SK-N-SH treated with all-trans-retinoic acid at 6 μM for 48 hours (cell line): ENCODE measurements around the gene CNTN4.

Source experiments
- ATAC-seq: fragments of 200-7000 bp; cut with Tn5 transposase; 3 replicates; pipeline ENCODE4 v1.9.1; 2020; ENCODE audit warnings: mild to moderate bottlenecking, moderate library complexity
- ARNTL ChIP-seq: fragments of 450-650 bp; formaldehyde crosslinking; IDR thresholded peaks from 2 replicates; pipeline ENCODE4 v1.5.0; 2020; ENCODE audit warnings: low read depth, mild to moderate bottlenecking, moderate library complexity, borderline replicate concordance
- BACH2 ChIP-seq: fragments of 250-450 bp; sonication (Bioruptor Pico); IDR thresholded peaks from 2 replicates; pipeline ENCODE4 v1.9.0; 2021; ENCODE audit warnings: mild to moderate bottlenecking, borderline replicate concordance
- CSDC2 ChIP-seq: fragments of 250-450 bp; sonication (Bioruptor Pico); IDR thresholded peaks from 2 replicates; pipeline ENCODE4 v1.5.0; 2020; ENCODE audit warnings: mild to moderate bottlenecking, moderate library complexity
- ESRRG ChIP-seq: fragments of 250-450 bp; sonication (Bioruptor Pico); IDR thresholded peaks from 2 replicates; pipeline ENCODE4 v1.6.1; 2021; ENCODE audit warnings: mild to moderate bottlenecking
- GLIS3 ChIP-seq: fragments of 250-450 bp; sonication (Bioruptor Pico); IDR thresholded peaks from 2 replicates; pipeline ENCODE4 v1.5.0; 2020; ENCODE audit warnings: mild to moderate bottlenecking, moderate library complexity
- ISL1 ChIP-seq: fragments of 250-450 bp; sonication (Bioruptor Pico); IDR thresholded peaks from 2 replicates; pipeline ENCODE4 v2.1.2; 2022; ENCODE audit warnings: mild to moderate bottlenecking, moderate library complexity
- OSR1 ChIP-seq: fragments of 250-450 bp; sonication (Bioruptor Pico); IDR thresholded peaks from 2 replicates; pipeline ENCODE4 v1.8.0; 2022; ENCODE audit warnings: moderate library complexity, mild to moderate bottlenecking, inconsistent platforms
- PPARA ChIP-seq: fragments of 250-450 bp; sonication (Bioruptor Pico); IDR thresholded peaks from 2 replicates; pipeline ENCODE4 v1.5.0; 2020; ENCODE audit warnings: mild to moderate bottlenecking, borderline replicate concordance
- RARB ChIP-seq: fragments of 250-450 bp; sonication (Bioruptor Pico); IDR thresholded peaks from 2 replicates; pipeline ENCODE4 v1.8.0; 2021; ENCODE audit warnings: mild to moderate bottlenecking, moderate library complexity
- SNAI2 ChIP-seq: fragments of 250-450 bp; sonication (Bioruptor Pico); IDR thresholded peaks from 2 replicates; pipeline ENCODE4 v1.5.0; 2020; ENCODE audit warnings: mild to moderate bottlenecking, moderate library complexity
- TCF4 ChIP-seq: fragments of 250-450 bp; sonication (Bioruptor Pico); IDR thresholded peaks from 2 replicates; pipeline ENCODE4 v1.8.0; 2021; ENCODE audit warnings: mild to moderate bottlenecking, moderate library complexity, borderline replicate concordance
- TOX ChIP-seq: fragments of 250-450 bp; sonication (Bioruptor Pico); IDR thresholded peaks from 2 replicates; pipeline ENCODE4 v1.8.0; 2021; ENCODE audit warnings: mild to moderate bottlenecking, moderate library complexity, borderline replicate concordance
- ZC3H10 ChIP-seq: fragments of 250-450 bp; sonication (Bioruptor Pico); IDR thresholded peaks from 2 replicates; pipeline ENCODE4 v1.5.1; 2021; ENCODE audit warnings: mild to moderate bottlenecking, moderate library complexity
- ZFP3 ChIP-seq: fragments of 250-450 bp; sonication (Bioruptor Pico); IDR thresholded peaks from 2 replicates; pipeline ENCODE4 v1.5.0; 2020; ENCODE audit warnings: mild to moderate bottlenecking, moderate library complexity
- ZNF565 ChIP-seq: fragments of 450-650 bp; formaldehyde crosslinking; conservative IDR thresholded peaks from 2 replicates; pipeline ENCODE4 v1.5.0; 2020; ENCODE audit warnings: low read depth, mild to moderate bottlenecking, moderate library complexity
- ZNF70 ChIP-seq: fragments of 450-650 bp; formaldehyde crosslinking; IDR thresholded peaks from 2 replicates; pipeline ENCODE4 v1.5.0; 2020; ENCODE audit warnings: mild to moderate bottlenecking, moderate library complexity
- ZNF8 ChIP-seq: fragments of 450-650 bp; formaldehyde crosslinking; IDR thresholded peaks from 2 replicates; pipeline ENCODE4 v1.5.0; 2020; ENCODE audit warnings: mild to moderate bottlenecking, moderate library complexity
- TF ChIP-seq, protein P1 (sequence below): fragments of 250-450 bp; sonication (Bioruptor Pico); IDR thresholded peaks from 2 replicates; pipeline ENCODE4 v1.5.1; 2020; ENCODE audit warnings: low read depth, mild to moderate bottlenecking, moderate library complexity
- TF ChIP-seq, protein P2 (sequence below): fragments of 250-450 bp; sonication (Bioruptor Pico); IDR thresholded peaks from 2 replicates; pipeline ENCODE4 v1.5.0; 2020; ENCODE audit warnings: mild to moderate bottlenecking, moderate library complexity
- TF ChIP-seq, protein P3 (sequence below): fragments of 250-450 bp; sonication (Bioruptor Pico); IDR thresholded peaks from 2 replicates; pipeline ENCODE4 v1.8.0; 2020; ENCODE audit warnings: mild to moderate bottlenecking, moderate library complexity, borderline replicate concordance
- TF ChIP-seq, protein P4 (sequence below): fragments of 250-450 bp; sonication (Bioruptor Pico); IDR thresholded peaks from 2 replicates; pipeline ENCODE4 v1.8.0; 2021; ENCODE audit warnings: low read depth, mild to moderate bottlenecking, moderate library complexity, borderline replicate concordance
- TF ChIP-seq, protein P5 (sequence below): fragments of 250-450 bp; sonication (Bioruptor Pico); IDR thresholded peaks from 2 replicates; pipeline ENCODE4 v1.5.1; 2021; ENCODE audit warnings: mild to moderate bottlenecking, moderate library complexity

The CNTN4 gene

DNA sequence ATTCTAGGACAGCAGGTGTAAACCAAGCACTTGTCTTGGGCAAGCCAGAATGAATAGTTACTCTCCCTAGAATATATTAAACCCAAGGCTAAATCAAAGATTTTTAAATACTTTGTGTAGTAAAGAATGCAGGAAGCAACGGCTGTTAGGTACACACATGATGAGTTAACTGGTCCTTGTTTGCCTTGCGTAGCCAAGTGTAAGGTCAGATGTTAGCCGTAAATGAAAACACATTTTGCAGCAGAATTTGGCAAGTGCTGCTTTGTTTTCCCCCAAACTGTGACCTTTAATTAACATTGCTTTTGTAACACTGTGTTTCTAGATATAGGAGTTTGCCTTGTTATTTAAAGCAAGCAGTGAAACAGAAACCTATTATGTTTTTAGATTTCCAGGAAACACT, 642.9 kb downstream of the CNTN4 start:
- TF ChIP-seq ISL1 (CRISPR knock-in tag) (no peak), BACH2 (CRISPR knock-in tag) (no peak), SNAI2 (CRISPR knock-in tag) (no peak)
- TF ChIP-seq, protein P1, sequence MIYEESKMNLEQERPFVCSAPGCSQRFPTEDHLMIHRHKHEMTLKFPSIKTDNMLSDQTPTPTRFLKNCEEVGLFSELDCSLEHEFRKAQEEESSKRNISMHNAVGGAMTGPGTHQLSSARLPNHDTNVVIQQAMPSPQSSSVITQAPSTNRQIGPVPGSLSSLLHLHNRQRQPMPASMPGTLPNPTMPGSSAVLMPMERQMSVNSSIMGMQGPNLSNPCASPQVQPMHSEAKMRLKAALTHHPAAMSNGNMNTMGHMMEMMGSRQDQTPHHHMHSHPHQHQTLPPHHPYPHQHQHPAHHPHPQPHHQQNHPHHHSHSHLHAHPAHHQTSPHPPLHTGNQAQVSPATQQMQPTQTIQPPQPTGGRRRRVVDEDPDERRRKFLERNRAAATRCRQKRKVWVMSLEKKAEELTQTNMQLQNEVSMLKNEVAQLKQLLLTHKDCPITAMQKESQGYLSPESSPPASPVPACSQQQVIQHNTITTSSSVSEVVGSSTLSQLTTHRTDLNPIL = no peak
- TF ChIP-seq, all 23 proteins: peak for 0
- ATAC-seq = no peak

DNA sequence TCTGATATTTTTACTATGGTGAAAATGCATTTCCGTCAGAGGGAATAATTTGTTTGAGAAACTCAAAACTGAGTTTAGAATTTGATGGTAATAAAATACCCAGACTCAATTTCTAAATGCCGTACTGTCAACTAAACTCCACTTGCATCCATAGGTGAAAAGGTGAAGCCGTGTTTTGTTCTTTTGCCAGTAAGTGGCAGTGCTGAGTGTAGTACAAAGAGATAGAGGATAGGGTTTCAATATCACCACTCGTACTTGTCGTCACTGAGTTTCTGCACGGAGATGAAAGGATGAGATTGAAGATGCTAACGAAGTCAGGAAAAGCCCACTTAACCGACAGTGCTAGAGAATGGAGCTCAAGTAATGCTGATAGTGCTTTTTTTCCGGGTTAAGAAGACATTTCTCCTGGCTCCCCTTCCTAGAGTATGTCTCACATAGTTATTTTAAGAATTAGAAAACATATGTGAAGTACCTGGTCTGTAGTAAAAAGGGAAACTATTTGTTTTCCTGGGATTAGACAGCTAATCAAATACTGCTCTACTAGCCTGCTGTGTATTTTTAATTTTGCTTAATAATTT, 666.4 kb downstream of the CNTN4 start:
- no peak for ATAC-seq
- TF ChIP-seq, protein P2, sequence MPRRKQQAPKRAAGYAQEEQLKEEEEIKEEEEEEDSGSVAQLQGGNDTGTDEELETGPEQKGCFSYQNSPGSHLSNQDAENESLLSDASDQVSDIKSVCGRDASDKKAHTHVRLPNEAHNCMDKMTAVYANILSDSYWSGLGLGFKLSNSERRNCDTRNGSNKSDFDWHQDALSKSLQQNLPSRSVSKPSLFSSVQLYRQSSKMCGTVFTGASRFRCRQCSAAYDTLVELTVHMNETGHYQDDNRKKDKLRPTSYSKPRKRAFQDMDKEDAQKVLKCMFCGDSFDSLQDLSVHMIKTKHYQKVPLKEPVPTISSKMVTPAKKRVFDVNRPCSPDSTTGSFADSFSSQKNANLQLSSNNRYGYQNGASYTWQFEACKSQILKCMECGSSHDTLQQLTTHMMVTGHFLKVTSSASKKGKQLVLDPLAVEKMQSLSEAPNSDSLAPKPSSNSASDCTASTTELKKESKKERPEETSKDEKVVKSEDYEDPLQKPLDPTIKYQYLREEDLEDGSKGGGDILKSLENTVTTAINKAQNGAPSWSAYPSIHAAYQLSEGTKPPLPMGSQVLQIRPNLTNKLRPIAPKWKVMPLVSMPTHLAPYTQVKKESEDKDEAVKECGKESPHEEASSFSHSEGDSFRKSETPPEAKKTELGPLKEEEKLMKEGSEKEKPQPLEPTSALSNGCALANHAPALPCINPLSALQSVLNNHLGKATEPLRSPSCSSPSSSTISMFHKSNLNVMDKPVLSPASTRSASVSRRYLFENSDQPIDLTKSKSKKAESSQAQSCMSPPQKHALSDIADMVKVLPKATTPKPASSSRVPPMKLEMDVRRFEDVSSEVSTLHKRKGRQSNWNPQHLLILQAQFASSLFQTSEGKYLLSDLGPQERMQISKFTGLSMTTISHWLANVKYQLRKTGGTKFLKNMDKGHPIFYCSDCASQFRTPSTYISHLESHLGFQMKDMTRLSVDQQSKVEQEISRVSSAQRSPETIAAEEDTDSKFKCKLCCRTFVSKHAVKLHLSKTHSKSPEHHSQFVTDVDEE (CRISPR knock-in tag) = no peak
- no peak for TF ChIP-seq TOX (CRISPR knock-in tag)
- TF ChIP-seq ZNF70 (CRISPR knock-in tag) = no peak
- no peak for TF ChIP-seq ZNF565 (CRISPR knock-in tag)
- TF ChIP-seq, protein P3, sequence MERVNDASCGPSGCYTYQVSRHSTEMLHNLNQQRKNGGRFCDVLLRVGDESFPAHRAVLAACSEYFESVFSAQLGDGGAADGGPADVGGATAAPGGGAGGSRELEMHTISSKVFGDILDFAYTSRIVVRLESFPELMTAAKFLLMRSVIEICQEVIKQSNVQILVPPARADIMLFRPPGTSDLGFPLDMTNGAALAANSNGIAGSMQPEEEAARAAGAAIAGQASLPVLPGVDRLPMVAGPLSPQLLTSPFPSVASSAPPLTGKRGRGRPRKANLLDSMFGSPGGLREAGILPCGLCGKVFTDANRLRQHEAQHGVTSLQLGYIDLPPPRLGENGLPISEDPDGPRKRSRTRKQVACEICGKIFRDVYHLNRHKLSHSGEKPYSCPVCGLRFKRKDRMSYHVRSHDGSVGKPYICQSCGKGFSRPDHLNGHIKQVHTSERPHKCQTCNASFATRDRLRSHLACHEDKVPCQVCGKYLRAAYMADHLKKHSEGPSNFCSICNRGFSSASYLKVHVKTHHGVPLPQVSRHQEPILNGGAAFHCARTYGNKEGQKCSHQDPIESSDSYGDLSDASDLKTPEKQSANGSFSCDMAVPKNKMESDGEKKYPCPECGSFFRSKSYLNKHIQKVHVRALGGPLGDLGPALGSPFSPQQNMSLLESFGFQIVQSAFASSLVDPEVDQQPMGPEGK = no peak
- TF ChIP-seq CSDC2 (CRISPR knock-in tag) = no peak
- TF ChIP-seq, protein P4, sequence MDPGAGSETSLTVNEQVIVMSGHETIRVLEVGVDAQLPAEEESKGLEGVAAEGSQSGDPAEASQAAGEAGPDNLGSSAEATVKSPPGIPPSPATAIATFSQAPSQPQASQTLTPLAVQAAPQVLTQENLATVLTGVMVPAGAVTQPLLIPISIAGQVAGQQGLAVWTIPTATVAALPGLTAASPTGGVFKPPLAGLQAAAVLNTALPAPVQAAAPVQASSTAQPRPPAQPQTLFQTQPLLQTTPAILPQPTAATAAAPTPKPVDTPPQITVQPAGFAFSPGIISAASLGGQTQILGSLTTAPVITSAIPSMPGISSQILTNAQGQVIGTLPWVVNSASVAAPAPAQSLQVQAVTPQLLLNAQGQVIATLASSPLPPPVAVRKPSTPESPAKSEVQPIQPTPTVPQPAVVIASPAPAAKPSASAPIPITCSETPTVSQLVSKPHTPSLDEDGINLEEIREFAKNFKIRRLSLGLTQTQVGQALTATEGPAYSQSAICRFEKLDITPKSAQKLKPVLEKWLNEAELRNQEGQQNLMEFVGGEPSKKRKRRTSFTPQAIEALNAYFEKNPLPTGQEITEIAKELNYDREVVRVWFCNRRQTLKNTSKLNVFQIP (CRISPR knock-in tag) = no peak
- no peak for TF ChIP-seq ARNTL (CRISPR knock-in tag)

DNA sequence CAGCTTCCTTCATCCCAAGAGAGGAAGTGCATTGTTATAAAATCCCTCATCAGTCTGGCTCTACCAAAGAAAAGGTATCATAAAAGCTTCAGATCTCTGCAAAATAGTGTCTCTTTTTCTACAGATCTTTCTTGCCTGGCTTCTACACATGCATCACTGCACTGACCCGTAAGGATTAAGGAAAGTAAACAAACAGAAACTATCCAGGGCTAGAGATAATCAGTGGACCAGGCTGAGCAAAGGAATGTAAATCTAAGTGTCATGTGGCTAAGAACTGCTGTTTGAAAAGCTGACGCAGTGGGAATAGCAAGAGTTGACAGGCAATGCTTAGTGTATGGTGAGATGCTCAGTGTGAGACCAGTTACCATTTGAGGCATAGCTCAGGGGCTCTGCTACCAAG, 671.8 kb downstream of the CNTN4 start:
- ATAC-seq = no peak
- TF ChIP-seq TCF4 (CRISPR knock-in tag) = no peak
- TF ChIP-seq ZNF8 (CRISPR knock-in tag) = no peak
- no peak for TF ChIP-seq SNAI2 (CRISPR knock-in tag)
- TF ChIP-seq TOX (CRISPR knock-in tag) = no peak
- TF ChIP-seq, protein P4 (CRISPR knock-in tag) = no peak
- TF ChIP-seq ESRRG = no peak
- TF ChIP-seq, protein P5, sequence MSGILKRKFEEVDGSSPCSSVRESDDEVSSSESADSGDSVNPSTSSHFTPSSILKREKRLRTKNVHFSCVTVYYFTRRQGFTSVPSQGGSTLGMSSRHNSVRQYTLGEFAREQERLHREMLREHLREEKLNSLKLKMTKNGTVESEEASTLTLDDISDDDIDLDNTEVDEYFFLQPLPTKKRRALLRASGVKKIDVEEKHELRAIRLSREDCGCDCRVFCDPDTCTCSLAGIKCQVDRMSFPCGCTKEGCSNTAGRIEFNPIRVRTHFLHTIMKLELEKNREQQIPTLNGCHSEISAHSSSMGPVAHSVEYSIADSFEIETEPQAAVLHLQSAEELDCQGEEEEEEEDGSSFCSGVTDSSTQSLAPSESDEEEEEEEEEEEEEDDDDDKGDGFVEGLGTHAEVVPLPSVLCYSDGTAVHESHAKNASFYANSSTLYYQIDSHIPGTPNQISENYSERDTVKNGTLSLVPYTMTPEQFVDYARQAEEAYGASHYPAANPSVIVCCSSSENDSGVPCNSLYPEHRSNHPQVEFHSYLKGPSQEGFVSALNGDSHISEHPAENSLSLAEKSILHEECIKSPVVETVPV (CRISPR knock-in tag) = no peak
- TF ChIP-seq, protein P3 = no peak
- TF ChIP-seq, protein P2 (CRISPR knock-in tag) = no peak
- TF ChIP-seq ISL1 (CRISPR knock-in tag) = no peak
- no peak for TF ChIP-seq ZC3H10 (CRISPR knock-in tag)
- TF ChIP-seq ARNTL (CRISPR knock-in tag) = no peak
- TF ChIP-seq RARB (CRISPR knock-in tag) = no peak
- TF ChIP-seq OSR1 (CRISPR knock-in tag) = no peak
- TF ChIP-seq GLIS3 (CRISPR knock-in tag) = no peak
- TF ChIP-seq ZFP3 (CRISPR knock-in tag) = no peak
- no peak for TF ChIP-seq ZNF565 (CRISPR knock-in tag)
- no peak for TF ChIP-seq PPARA (CRISPR knock-in tag)
